GM21367 (cell line): ENCODE measurements around the gene UNC5B.

Experiments used
- ATAC-seq: cut with Tn5 transposase; IDR thresholded peaks from one replicate; pipeline ENCODE4 v1.9.1; 2021; ENCODE audit not compliant: unreplicated experiment

UNC5B gene

DNA sequence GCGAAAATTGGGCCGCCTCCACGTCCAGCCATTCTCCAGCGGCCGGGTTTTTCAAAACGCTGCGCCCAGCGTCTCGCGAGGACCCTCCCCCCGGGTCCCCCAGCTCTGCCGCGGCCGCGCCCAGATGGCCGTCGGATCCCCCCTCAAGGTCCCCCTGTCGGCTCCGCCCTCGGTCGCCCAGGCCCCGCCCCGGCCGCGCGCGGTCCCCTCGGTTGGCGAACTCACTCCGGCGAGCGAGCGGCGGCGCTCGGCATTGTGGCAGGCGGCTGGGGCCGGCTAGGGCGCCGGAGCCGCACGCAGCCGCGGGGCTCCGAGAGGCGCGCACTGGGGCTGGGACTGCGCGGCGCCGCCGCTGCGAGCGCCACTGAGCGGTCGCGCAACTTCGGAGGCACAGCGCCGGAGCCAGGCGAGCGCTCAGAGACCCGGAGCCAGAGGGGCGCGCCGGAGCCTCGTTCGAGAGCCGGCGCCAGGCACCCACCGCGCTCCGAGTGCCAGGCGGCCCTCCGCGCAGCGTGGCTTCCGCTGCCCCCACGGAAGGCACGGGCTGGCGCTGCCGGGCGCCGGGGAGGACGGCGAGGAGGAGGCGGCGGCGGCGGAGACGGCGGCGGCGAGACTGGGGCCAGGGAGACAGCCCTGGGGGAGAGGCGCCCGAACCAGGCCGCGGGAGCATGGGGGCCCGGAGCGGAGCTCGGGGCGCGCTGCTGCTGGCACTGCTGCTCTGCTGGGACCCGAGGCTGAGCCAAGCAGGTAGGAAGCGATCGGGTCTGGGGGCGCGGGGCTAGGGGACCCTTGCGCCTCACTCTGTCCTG, at the start of gene UNC5B:
TSS of gene UNC5B (plus strand) at position 253 of the 809 bp plus-strand sequence. CDS start at position 669, 416 bp downstream.
- ATAC-seq = no peak

DNA sequence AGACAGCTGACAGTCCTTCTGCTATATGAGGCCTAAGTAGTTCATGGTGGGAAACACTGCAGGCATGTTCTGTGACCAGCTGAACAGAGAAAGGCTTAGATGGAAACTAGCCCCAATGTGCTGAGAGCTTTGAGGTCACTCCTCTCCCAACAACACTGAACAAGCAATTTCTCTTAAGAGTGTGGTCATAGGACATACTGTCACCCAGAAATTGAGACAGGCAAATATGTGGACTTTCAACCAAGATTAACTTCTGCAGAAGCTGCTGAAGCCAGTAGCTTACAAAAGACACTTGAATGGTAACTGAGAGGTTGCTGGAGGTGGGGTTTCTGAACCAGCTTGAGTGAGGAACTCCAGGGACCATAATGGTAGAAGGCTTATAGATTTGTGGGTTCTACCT, 38.9 kb upstream of the UNC5B start:
- no peak for ATAC-seq

GRCh38 chr10:71176661-71177060, 35.7 kb upstream of the UNC5B start:
- no peak for ATAC-seq

DNA sequence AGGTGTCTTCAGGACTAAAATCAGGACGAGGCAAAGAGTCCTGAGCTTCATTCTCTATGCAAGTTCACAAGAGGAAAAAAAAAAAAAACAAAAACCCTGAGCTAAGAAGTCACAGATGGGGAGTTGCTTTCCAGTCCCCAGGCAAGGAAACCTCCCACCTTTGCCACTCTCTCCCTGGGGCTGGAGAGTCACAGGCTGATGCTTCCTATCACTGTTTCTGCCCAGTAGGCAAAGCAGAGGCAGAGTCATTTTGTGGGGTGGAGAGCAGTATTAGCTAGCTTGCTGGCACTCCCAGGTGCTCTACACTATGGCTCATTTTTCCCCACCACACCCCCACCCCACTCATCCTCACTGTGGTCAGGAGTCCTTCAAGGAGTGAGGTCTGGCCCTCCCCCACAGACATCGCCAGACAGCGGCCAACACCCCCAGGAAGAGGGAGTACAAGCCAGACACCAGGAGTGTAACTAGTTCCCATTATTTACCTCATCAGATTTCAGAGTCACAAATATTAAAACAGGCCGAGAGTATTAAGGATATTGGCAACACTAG, 34.6 kb upstream of the UNC5B start:
- no peak for ATAC-seq

- ATAC-seq = no peak
Measured at GRCh38 chr10:71178880-71179279, 33.5 kb upstream of the UNC5B start.

DNA sequence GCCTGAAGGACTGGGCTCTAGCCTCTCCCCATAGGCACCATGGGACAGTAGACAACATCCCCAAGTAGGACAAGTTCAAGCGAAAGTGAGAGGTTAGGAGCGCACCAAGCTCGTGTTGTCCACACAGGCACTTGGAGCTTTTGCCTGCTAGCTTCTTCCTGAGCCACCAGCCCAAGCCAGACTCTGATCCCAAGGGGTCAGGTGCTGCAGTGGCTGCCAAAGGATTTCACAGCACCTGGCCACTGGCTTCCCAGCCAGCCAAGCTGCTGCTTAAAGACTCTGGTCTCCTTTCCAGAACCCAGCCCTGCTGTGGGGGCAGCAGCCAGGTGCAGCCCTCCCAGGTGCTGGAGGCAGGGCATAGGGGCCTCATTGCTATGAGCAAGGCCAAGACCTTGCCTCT, 33.0 kb upstream of the UNC5B start:
- no peak for ATAC-seq

GRCh38 chr10:71184421-71184820, 27.9 kb upstream of the UNC5B start:
- no peak for ATAC-seq

GRCh38 chr10:71185209-71185608, 27.2 kb upstream of the UNC5B start:
- no peak for ATAC-seq

DNA sequence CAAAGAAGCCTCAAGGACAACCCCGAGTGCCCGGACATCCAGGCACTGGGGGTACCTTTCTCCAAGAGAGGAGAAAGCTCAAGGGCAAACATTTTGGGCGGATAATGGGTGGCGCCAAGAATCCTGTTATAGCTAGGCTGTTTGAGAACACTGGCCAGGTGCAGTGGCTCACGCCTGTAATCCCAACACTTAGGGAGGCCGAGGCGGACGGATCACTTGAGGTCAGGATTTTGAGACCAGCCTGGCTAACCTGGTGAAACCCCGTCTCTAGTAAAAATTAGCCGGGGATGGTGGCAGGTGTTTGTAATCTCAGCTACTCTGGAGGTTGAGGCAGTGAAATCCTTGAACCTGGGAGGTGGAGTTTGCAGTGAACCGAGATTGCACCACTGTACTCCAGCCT, 25.2 kb upstream of the UNC5B start:
- no peak for ATAC-seq

DNA sequence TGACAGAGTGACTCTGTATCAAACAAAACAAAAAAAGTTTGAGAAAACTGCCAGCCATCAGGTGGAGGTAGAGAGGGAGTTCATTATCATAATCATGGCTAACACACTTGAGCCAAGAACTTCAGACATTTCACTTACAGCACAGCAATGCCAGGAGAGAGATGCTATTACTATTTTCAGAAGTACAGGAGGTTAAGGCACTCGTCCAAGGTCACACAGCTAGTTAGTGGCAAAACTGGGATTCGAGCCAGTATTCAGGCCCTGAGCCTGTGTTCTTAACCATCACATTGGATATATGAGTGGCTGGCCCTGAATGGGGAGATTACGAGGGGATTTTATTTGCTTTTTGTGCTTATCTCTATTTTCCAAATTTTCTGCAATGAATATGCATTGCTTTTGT, 24.8 kb upstream of the UNC5B start:
- no peak for ATAC-seq

DNA sequence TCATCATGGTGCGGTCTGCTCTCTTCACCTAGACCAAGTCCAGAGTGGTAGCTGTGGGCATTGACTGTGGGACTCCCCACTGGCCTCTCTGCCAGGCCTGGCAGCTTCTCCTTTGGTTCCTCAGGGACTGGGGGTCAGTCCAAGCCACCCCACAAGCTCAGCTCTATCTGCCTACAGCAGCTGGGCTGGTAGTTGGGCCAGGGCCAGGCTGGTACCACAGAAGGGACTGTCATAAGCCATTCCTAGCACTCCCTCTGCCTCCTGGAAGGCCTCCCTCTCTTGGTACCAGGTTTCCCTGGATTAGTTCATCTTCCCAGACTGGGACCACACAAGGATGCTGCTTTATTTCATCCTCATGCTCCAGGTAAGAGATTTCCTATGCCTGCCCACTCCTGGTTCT, 24.2 kb upstream of the UNC5B start:
- ATAC-seq = no peak

DNA sequence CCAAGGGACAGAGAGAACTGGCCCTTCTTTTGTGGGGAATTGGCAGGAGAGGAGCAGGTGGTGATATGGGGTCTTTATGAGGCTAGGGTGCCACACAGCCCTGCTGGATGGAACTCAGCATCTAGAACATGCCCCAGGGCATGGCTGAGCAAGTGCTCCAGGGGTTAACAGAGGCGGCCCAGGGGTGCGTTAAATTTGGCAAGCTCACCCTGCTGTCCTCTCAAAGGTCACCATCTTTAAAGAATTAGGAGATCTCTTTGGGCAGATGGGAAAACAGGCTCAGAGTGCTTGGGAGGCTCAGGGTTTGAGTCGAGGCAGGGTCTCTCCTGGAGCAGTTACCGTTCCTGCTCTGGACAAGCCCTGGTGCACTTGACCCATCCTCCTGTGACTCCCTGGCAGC, 21.4 kb upstream of the UNC5B start:
- no peak for ATAC-seq

DNA sequence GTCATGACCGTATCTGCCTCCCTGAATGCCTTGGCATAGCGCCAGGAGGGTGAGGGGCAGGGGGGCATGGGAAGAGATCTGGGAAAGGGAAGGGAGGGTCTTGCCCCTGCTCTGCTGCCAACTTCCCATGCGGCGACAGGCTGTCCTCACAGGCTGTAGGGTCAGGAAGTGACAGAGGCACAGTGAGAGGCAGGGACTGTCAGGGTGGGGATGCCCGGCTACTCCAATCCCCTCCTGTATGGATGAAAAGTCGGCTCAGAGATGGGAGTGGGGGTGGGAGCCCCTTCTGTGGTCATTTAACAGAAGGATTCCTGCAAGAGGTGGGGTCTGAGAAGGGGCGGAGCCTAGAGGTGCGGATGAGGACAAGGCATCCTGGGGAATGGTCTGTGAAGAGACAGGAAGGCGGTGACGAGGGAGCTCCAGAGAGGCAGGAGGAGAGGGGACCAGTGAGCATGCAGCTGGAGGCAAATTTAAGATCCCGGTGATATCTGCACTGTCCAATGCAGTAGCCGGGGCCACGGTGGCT, 20.8 kb upstream of the UNC5B start:
- ATAC-seq = no peak

- ATAC-seq = no peak
Measured at GRCh38 chr10:71193516-71193915, 18.9 kb upstream of the UNC5B start.

- no peak for ATAC-seq
Measured at GRCh38 chr10:71197955-71198354, 14.4 kb upstream of the UNC5B start.

GRCh38 chr10:71201849-71202248, 10.5 kb upstream of the UNC5B start:
- ATAC-seq = no peak

- no peak for ATAC-seq
Measured at GRCh38 chr10:71202314-71202713, 10.1 kb upstream of the UNC5B start.

DNA sequence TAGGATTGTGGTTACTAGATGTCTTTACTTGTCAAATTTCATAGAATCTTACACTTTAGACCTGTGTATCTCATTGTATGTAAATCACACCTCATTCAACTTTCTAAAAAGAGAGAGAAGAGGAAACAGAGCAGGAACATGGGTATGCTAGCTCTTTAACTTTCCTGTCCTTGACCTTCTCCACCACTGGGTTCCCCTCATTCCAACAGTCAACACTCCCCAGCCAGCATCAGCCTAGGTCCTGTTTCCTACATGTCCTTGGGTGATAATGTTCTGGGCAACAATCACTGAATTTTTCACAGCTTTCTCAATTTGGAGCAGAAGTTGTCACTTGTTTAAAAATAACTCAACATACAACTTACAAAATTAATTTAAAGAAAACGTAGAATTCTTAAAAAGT, 9.2 kb upstream of the UNC5B start:
- no peak for ATAC-seq

GRCh38 chr10:71203716-71204115, 8.7 kb upstream of the UNC5B start:
- no peak for ATAC-seq

DNA sequence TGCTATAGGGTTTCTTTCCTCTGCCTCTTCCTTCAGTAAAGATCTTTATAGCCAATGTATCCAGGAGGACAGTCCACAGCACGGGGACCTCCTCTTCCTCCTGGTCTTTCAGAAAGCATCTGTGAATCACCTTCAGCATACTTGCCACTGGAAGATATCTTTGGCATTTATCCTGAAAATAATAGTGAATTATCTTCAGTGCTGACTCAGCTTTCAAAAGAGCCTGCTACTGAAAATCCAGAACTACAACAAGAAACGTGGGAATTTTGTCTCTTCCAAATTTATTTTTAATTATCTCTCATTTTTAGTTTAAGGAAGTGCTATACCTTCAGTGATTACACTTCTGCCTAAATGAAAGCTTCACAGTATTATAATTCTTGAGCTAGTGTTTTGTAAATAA, 7.6 kb upstream of the UNC5B start:
- ATAC-seq = no peak

- ATAC-seq = no peak
Measured at GRCh38 chr10:71205468-71205867, 6.9 kb upstream of the UNC5B start.

DNA sequence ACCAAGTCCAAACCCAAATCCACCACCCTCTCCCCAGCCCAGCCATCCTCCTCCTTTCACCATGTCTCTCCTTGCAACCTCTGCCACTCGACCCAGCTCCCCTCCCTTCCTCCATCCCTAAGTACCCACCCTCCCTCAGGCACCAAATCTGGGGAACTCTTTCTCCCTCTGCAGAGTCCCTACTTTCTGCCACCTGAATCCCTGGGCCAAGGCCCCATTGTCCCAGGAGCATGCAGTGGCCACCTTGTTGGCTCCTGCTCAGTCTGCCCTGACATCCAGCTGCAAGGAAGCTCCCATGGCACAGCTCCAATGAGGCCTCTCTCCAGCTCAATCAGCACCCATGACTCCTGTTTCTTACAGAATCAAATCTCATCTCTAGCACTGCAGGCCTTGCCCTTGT, 5.5 kb upstream of the UNC5B start:
- ATAC-seq = no peak

DNA sequence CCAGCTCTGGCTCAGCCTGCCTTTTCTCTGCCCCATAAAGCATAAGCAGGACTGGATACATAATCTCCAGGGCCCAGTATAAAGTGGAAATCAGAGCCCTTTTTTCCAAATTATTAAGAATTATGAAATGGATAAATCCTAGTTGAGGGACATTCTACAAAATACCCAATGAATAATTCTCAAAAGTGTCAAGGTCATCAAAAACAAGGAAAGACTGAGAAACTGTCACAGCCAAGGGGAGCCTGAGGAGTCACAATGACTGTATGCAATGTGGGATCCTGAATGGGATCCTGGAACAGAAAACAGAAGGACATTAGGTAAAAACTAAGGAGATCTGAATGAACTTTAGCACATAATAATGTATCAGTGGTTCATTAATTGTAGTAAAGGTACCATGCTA, 4.8 kb upstream of the UNC5B start:
- ATAC-seq = no peak
